MM.1S (cell line): ENCODE results near the gene PLPPR3.

Source experiments
- DNase-seq: peaks from one replicate; pipeline ENCODE4 v3.0.0-alpha.2; 2015
- H2AFZ ChIP-seq: fragments of 300-600 bp; sonication (generic); 2 replicates; pipeline ENCODE4 v1.6.0; 2016; ENCODE audit warnings: antibody characterized with exemption, low read length
- H3F3A ChIP-seq: fragments of 300-600 bp; sonication (generic); 2 replicates; pipeline ENCODE4 v1.6.1; 2016; ENCODE audit warnings: mild to moderate bottlenecking, antibody characterized with exemption, low read length, moderate library complexity, mixed read lengths; ENCODE audit not compliant: insufficient read depth
- H3K27ac ChIP-seq: fragments of 300-600 bp; sonication (generic); 2 replicates; pipeline ENCODE4 v1.5.1; 2016; ENCODE audit warnings: mild to moderate bottlenecking, low read length
- H3K27me3 ChIP-seq: fragments of 300-600 bp; sonication (generic); replicated peaks from 2 replicates; pipeline ENCODE4 v1.6.0; 2016; ENCODE audit warnings: low read length; ENCODE audit not compliant: insufficient read depth
- H3K36me3 ChIP-seq: fragments of 300-600 bp; sonication (generic); replicated peaks from 2 replicates; pipeline ENCODE4 v1.6.1; 2016; ENCODE audit warnings: mild to moderate bottlenecking, low read length, mixed read lengths; ENCODE audit not compliant: insufficient read depth
- H3K4me1 ChIP-seq: fragments of 300-600 bp; sonication (generic); 2 replicates; pipeline ENCODE4 v1.6.1; 2016; ENCODE audit warnings: low read length, mixed read lengths
- H3K4me2 ChIP-seq: fragments of 300-600 bp; sonication (generic); 2 replicates; pipeline ENCODE4 v1.6.0; 2016; ENCODE audit warnings: low read depth, low read length
- H3K4me3 ChIP-seq: fragments of 300-600 bp; sonication (generic); 2 replicates; pipeline ENCODE4 v1.5.1; 2016; ENCODE audit warnings: low read length, mixed read lengths
- H3K79me2 ChIP-seq: fragments of 300-600 bp; sonication (generic); 2 replicates; pipeline ENCODE4 v1.6.1; 2016; ENCODE audit warnings: mixed run types, low read length, mixed read lengths
- H3K9ac ChIP-seq: fragments of 300-600 bp; sonication (generic); 2 replicates; pipeline ENCODE4 v1.6.1; 2016; ENCODE audit warnings: low read length, mixed read lengths
- H3K9me2 ChIP-seq: fragments of 300-600 bp; sonication (generic); replicated peaks from 2 replicates; pipeline ENCODE4 v1.6.1; 2016; ENCODE audit warnings: mild to moderate bottlenecking, low read length, mixed read lengths; ENCODE audit not compliant: insufficient read depth
- H3K9me3 ChIP-seq: fragments of 300-600 bp; sonication (generic); replicated peaks from 2 replicates; pipeline ENCODE4 v1.6.1; 2016; ENCODE audit warnings: mild to moderate bottlenecking, low read length, mixed read lengths; ENCODE audit not compliant: insufficient read depth
- H4K20me1 ChIP-seq: fragments of 300-600 bp; sonication (generic); 2 replicates; pipeline ENCODE4 v1.6.1; 2016; ENCODE audit warnings: mild to moderate bottlenecking, low read length, moderate library complexity, mixed read lengths; ENCODE audit not compliant: insufficient read depth
- EZH2 ChIP-seq: fragments of 300-600 bp; sonication (generic); optimal IDR thresholded peaks from 2 replicates; pipeline ENCODE3; 2017; ENCODE audit warnings: low read depth, mild to moderate bottlenecking, antibody characterized with exemption, low read length, mixed read lengths
- EZH2phosphoT487 ChIP-seq: fragments of 300-600 bp; sonication (generic); IDR thresholded peaks from 2 replicates; pipeline ENCODE4 v1.6.1; 2018; ENCODE audit warnings: antibody characterized with exemption, low read length
- TF ChIP-seq, protein P1 (sequence below): fragments of 300-600 bp; sonication (generic); IDR thresholded peaks from 2 replicates; pipeline ENCODE4 v1.5.1; 2016; ENCODE audit warnings: antibody characterized with exemption, low read length, mixed read lengths

Gene PLPPR3, protein sequence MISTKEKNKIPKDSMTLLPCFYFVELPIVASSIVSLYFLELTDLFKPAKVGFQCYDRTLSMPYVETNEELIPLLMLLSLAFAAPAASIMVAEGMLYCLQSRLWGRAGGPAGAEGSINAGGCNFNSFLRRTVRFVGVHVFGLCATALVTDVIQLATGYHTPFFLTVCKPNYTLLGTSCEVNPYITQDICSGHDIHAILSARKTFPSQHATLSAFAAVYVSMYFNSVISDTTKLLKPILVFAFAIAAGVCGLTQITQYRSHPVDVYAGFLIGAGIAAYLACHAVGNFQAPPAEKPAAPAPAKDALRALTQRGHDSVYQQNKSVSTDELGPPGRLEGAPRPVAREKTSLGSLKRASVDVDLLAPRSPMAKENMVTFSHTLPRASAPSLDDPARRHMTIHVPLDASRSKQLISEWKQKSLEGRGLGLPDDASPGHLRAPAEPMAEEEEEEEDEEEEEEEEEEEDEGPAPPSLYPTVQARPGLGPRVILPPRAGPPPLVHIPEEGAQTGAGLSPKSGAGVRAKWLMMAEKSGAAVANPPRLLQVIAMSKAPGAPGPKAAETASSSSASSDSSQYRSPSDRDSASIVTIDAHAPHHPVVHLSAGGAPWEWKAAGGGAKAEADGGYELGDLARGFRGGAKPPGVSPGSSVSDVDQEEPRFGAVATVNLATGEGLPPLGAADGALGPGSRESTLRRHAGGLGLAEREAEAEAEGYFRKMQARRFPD

DNA sequence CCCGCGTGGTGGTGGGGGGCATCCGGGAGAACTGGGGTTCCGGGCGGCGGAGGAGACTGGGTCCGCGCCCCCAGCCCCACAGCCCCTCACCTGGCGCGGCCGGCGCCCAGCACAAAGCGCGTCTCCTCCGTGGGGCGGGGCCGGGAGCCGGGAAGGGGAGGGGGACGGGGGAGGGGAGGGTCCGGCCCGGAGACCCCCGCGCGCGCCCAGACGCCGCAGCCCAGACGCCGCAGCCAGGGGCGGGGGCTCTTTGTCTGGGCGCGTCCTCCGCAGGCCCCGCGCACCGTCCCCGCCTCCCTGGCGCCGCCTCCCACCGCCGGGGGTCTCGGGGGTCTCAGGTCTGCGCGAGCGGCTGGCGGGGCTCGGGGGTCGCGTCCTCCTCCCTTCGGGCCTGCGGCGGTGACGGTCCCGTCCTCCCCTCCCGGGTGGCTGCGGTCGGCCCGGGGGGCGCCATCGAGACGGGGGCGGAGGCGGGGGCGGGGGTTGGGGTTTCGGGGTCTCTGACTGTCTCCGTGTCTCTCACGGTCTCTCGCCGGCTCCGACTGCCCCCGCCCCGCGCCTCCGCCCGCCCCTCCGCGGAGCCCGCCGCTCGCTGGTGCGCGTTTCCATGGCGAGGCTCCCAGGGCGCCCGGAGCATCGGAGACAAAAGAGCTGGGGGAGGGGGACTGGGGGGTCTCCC is at the start of gene PLPPR3:
Gene PLPPR3 (minus strand): TSS at position 131 of the 679 bp plus-strand sequence. CDS start 396 bp downstream, outside the sequence.
- Histone ChIP-seq H4K20me1 (no peaks in the 10 kb centered on the region), H2AFZ (no peak within 1 kb of the TSS), H3K4me2 (no peak within 1 kb of the TSS), H3K9me3 (no peaks in the 10 kb centered on the region), H3K36me3 (no peaks in the 10 kb centered on the region), H3K9ac (no peak within 1 kb of the TSS), H3K4me3 (no peak within 1 kb of the TSS), H3K79me2 (no peaks in the 10 kb centered on the region), H3K4me1 (no peaks in the 10 kb centered on the region), H3K27me3 (peaks cover 39% of the 10 kb centered on the region), H3F3A (no peaks in the 10 kb centered on the region), H3K9me2 (no peaks in the 10 kb centered on the region), H3K27ac (no peak within 1 kb of the TSS)
- DNase-seq = no peak
- TF ChIP-seq, protein P1, sequence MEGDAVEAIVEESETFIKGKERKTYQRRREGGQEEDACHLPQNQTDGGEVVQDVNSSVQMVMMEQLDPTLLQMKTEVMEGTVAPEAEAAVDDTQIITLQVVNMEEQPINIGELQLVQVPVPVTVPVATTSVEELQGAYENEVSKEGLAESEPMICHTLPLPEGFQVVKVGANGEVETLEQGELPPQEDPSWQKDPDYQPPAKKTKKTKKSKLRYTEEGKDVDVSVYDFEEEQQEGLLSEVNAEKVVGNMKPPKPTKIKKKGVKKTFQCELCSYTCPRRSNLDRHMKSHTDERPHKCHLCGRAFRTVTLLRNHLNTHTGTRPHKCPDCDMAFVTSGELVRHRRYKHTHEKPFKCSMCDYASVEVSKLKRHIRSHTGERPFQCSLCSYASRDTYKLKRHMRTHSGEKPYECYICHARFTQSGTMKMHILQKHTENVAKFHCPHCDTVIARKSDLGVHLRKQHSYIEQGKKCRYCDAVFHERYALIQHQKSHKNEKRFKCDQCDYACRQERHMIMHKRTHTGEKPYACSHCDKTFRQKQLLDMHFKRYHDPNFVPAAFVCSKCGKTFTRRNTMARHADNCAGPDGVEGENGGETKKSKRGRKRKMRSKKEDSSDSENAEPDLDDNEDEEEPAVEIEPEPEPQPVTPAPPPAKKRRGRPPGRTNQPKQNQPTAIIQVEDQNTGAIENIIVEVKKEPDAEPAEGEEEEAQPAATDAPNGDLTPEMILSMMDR = no peak
- TF ChIP-seq EZH2phosphoT487 (no peak), EZH2 (no peak)

DNA sequence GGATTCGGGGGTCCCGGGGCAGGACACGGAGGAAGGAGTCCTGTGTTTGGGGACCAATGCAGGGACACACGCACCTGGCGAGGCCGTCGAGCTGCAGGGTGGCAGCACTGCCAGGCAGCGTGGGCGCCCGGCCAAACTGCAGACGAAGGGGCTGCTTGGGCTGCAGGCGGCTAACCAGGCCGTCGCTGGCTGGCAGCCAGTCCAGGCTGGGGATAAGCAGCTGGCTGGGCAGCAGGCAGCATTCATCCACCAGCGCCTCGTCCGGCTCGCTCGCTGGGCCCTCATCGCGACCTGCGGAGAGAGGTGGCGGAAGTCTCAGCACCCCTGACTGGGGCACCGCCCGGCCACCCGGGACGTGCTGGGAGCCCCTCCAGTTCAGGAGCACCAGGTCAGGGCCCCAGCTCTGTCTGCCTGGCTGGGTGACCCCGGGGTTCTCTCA is 49.2 kb upstream of the PLPPR3 start:
- Histone ChIP-seq H4K20me1 (no peaks in the 10 kb centered on the region), H3K9me3 (no peaks in the 10 kb centered on the region), H3K4me3 (no peak overlapping the region), H3K27ac (no peak overlapping the region), H2AFZ (no peak overlapping the region), H3K4me2 (no peak overlapping the region), H3K27me3 (no peaks in the 10 kb centered on the region), H3K79me2 (no peaks in the 10 kb centered on the region), H3F3A (peaks cover 8% of the 10 kb centered on the region; the same call in 1 of the 2 replicates), H3K9ac (no peak overlapping the region), H3K4me1 (0 out of 2 replicates have a peak, but pooled peaks cover 7% of the 10 kb centered on the region), H3K9me2 (no peaks in the 10 kb centered on the region), H3K36me3 (no peaks in the 10 kb centered on the region)
- no peak for DNase-seq
- TF ChIP-seq EZH2 = no peak
- TF ChIP-seq EZH2phosphoT487 = no peak

DNA sequence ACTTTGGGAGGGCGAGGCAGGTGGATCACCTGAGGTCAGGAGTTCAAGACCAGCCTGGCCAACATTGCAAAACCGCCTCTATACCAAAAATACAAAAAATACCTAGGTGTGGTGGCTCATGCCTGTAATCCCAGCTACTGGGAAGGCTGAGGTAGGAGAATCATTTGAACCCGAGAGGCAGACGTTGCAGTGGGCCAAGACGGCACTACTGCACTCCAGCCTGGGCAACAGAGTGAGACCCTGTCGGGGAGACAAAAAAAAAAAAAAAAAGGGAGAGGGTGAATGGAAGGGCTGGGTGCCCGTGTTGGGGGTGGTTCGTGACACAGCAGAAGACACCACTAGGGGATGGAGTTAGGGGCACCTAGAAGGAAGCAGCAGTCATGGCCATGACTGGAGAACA is 48.6 kb upstream of the PLPPR3 start:
- H4K20me1 ChIP-seq = no peaks in the 10 kb centered on the region
- no peaks in the 10 kb centered on the region for H3K36me3 ChIP-seq
- H3K9ac ChIP-seq = no peak overlapping the region
- H3K9me2 ChIP-seq = no peaks in the 10 kb centered on the region
- H3K27me3 ChIP-seq = no peaks in the 10 kb centered on the region
- H3K4me3 ChIP-seq = no peak overlapping the region
- H3K4me2 ChIP-seq = no peak overlapping the region
- TF ChIP-seq, protein P1 = no peak
- TF ChIP-seq EZH2 = no peak
- TF ChIP-seq EZH2phosphoT487 = no peak
- no peak overlapping the region for H2AFZ ChIP-seq
- no peak for DNase-seq
- H3K9me3 ChIP-seq = no peaks in the 10 kb centered on the region
- H3K4me1 ChIP-seq = 0 out of 2 replicates have a peak, but pooled peaks cover 7% of the 10 kb centered on the region
- H3K79me2 ChIP-seq = no peaks in the 10 kb centered on the region
- H3K27ac ChIP-seq = no peak overlapping the region
- peaks cover 9% of the 10 kb centered on the region; the same call in 1 of the 2 replicates for H3F3A ChIP-seq
